Measurements from ENCODE around the gene KCP.

- no peak for TF ChIP-seq GATA2 (IDR thresholded peaks at IDR 0.05; ENCODE audit: low read depth, low read length)
- TF ChIP-seq GATA3 (IDR thresholded peaks at IDR 0.05; ENCODE audit: low read depth, low read length) = no peak
Observed at GRCh38 chr7:128856001-128856718, 54.3 kb downstream of the KCP start.
